Ovary (tissue), 3 donors: ENCODE data around the gene CLEC4E.

Experiments used
- EP300 ChIP-seq: sonication (generic); formaldehyde crosslinking; IDR thresholded peaks from one replicate; pipeline ENCODE4 v1.6.1; 2017; ENCODE audit warnings: antibody characterized with exemption
- POLR2A ChIP-seq: fragments of 450-650 bp; IDR thresholded peaks from one replicate; pipeline ENCODE4 v1.6.1; 2017; ENCODE audit warnings: antibody characterized with exemption, mild to moderate bottlenecking, moderate library complexity
- TF ChIP-seq, protein P1 (sequence below), 3 donors: fragments of 450-650 bp in 2 of 3; fragments of 200-600 bp in 1 of 3; IDR thresholded peaks; one replicate each; pipeline versions ENCODE4 v1.5.1 to v1.8.0; 2016 to 2022; ENCODE audit warnings: antibody characterized with exemption in 3 of 3, mild to moderate bottlenecking in 1 of 3
- donor health status: DM: no; HTN: no; CAD: no.

DNA sequence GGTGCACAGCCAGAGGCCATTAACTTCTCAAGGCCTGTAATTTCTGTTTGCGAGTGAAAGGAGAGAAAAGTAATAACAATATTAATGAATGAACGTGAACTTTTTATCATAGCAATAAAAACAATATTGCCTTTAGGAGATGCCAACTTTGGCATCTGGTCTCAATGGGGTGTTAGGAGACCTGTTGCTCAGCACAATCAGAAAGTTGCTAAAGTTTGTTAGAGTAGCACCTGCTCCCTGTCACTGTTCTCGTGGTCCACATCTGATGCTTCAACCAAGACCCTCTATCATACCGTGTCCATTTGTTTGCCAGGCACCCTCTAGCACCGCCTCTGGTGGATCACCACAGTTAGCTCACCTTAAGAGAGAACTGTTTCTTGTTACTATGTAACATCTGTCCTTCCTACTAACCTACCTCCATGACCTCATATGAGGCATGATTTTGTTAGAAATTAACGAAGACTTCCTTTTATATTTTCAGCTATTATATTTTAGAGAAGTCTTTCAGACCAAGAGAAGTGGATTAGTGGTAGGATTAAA lies 12.5 kb upstream of the CLEC4E start:
- TF ChIP-seq EP300, result no peak
- TF ChIP-seq, protein P1, sequence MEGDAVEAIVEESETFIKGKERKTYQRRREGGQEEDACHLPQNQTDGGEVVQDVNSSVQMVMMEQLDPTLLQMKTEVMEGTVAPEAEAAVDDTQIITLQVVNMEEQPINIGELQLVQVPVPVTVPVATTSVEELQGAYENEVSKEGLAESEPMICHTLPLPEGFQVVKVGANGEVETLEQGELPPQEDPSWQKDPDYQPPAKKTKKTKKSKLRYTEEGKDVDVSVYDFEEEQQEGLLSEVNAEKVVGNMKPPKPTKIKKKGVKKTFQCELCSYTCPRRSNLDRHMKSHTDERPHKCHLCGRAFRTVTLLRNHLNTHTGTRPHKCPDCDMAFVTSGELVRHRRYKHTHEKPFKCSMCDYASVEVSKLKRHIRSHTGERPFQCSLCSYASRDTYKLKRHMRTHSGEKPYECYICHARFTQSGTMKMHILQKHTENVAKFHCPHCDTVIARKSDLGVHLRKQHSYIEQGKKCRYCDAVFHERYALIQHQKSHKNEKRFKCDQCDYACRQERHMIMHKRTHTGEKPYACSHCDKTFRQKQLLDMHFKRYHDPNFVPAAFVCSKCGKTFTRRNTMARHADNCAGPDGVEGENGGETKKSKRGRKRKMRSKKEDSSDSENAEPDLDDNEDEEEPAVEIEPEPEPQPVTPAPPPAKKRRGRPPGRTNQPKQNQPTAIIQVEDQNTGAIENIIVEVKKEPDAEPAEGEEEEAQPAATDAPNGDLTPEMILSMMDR (IDR thresholded peaks at IDR 0.05), result no peak
- TF ChIP-seq POLR2A, result no peak
